Vagina (tissue), 2 donors: ENCODE data around the gene ADCY5. TPM values are rescaled to one million over a fixed set of nuclear protein-coding genes. Genes with fewer than 3 reads are reported as not detected.

Experiments
- DNase-seq, 2 donors: peaks; one replicate each; pipeline ENCODE4 v3.0.0-alpha.2; 2017; ENCODE audit errors: extremely low spot score in 2 of 2
- H3K27ac ChIP-seq: fragments of 200-600 bp; sonication (generic); one replicate; pipeline ENCODE4 v1.5.1; 2019
- H3K27me3 ChIP-seq: fragments of 200-600 bp; sonication (generic); one replicate; pipeline ENCODE4 v1.5.1; 2019
- H3K36me3 ChIP-seq, 2 donors: fragments of 200-600 bp; sonication (generic); one replicate each; pipeline ENCODE4 v1.5.1; 2017 to 2019
- H3K4me1 ChIP-seq: fragments of 200-600 bp; sonication (generic); one replicate; pipeline ENCODE4 v1.5.1; 2019
- H3K4me3 ChIP-seq, 2 donors: fragments of 200-600 bp; sonication (generic); 1 replicate in 1 of 2; 2 replicates in 1 of 2; pipeline ENCODE4 v1.5.1; 2016 to 2019
- H3K9me3 ChIP-seq: fragments of 200-600 bp; sonication (generic); one replicate; pipeline ENCODE4 v1.5.1; 2019
- CTCF ChIP-seq, 3 experiments: fragments of 450-650 bp in 2 of 3; fragments of 200-600 bp in 1 of 3; sonication (generic) in 1 of 3; IDR thresholded peaks; one replicate each; pipeline ENCODE4 v1.5.1; 2017 to 2019; ENCODE audit warnings: antibody characterized with exemption in 3 of 3, mild to moderate bottlenecking in 2 of 3, moderate library complexity in 2 of 3
- POLR2A ChIP-seq, 2 donors: fragments of 450-650 bp; IDR thresholded peaks; one replicate each; pipeline ENCODE4 v1.6.1; 2017; ENCODE audit warnings: antibody characterized with exemption in 2 of 2, mild to moderate bottlenecking in 2 of 2, moderate library complexity in 2 of 2
- POLR2AphosphoS5 ChIP-seq, 2 donors: sonication (generic); formaldehyde crosslinking; IDR thresholded peaks; one replicate each; pipeline ENCODE4 v1.9.0; 2017; ENCODE audit warnings: antibody characterized with exemption in 2 of 2, mild to moderate bottlenecking in 2 of 2, low read depth in 1 of 2; ENCODE audit not compliant: insufficient read depth in 1 of 2
- intact Hi-C: fragments of 100-400 bp; cut with DNase I; formaldehyde crosslinking; loops from one replicate; pipeline ENCODE4 v1.15.1; 2023
- total RNA-seq: library from RNA; depleted of rRNA; stranded (reverse); fragments of >200 nt; gene quantifications from one replicate; pipeline ENCODE4 v1.2.3, GENCODE V29; 2016

Gene ADCY5
- total RNA-seq, 1 donor from 2014 or later = 16.7 TPM

- H3K27me3 ChIP-seq = no peaks in the 10 kb centered on the region
- H3K4me3 ChIP-seq = no peak overlapping the region
- no peak overlapping the region for H3K27ac ChIP-seq
- H3K4me1 ChIP-seq = no peaks in the 10 kb centered on the region
- TF ChIP-seq POLR2AphosphoS5 (IDR thresholded peaks at IDR 0.05; ENCODE audit: insufficient read depth in 1 of 2, low read depth in 1 of 2) (no peak), POLR2A (IDR thresholded peaks at IDR 0.05) (no peak), CTCF (IDR thresholded peaks at IDR 0.05) (no peak)
- no peaks in the 10 kb centered on the region for H3K9me3 ChIP-seq
- intact Hi-C loops = no loop called here
- H3K36me3 ChIP-seq = no peaks in the 10 kb centered on the region
- DNase-seq = no peak
These were observed 97.4 kb downstream of the ADCY5 start for GRCh38 chr3:123351501-123351900.

- Histone ChIP-seq H3K9me3 (no peaks in the 10 kb centered on the region), H3K36me3 (no peaks in the 10 kb centered on the region), H3K4me1 (no peaks in the 10 kb centered on the region), H3K27ac (no peak overlapping the region), H3K27me3 (no peaks in the 10 kb centered on the region), H3K4me3 (no peak overlapping the region)
- TF ChIP-seq CTCF (IDR thresholded peaks at IDR 0.05) (no peak), POLR2A (IDR thresholded peaks at IDR 0.05) (no peak), POLR2AphosphoS5 (IDR thresholded peaks at IDR 0.05; ENCODE audit: insufficient read depth in 1 of 2, low read depth in 1 of 2) (no peak)
- intact Hi-C loops = no loop called here
- DNase-seq = no peak
These were observed 97.9 kb downstream of the ADCY5 start for GRCh38 chr3:123350971-123351370.

GRCh38 chr3:123349566-123350435 is 99.1 kb downstream of the ADCY5 start:
- Histone ChIP-seq H3K4me3 (no peak overlapping the region), H3K36me3 (no peaks in the 10 kb centered on the region), H3K27me3 (no peaks in the 10 kb centered on the region), H3K9me3 (no peaks in the 10 kb centered on the region), H3K4me1 (no peaks in the 10 kb centered on the region), H3K27ac (no peak overlapping the region)
- intact Hi-C loops = no loop called here
- TF ChIP-seq CTCF (IDR thresholded peaks at IDR 0.05) (no peak), POLR2A (IDR thresholded peaks at IDR 0.05) (no peak), POLR2AphosphoS5 (IDR thresholded peaks at IDR 0.05; ENCODE audit: insufficient read depth in 1 of 2, low read depth in 1 of 2) (no peak)
- DNase-seq = no peak

GRCh38 chr3:123349201-123349535 is 99.7 kb downstream of the ADCY5 start:
- H3K4me1 ChIP-seq = no peaks in the 10 kb centered on the region
- no peaks in the 10 kb centered on the region for H3K27me3 ChIP-seq
- no peak overlapping the region for H3K4me3 ChIP-seq
- no peaks in the 10 kb centered on the region for H3K9me3 ChIP-seq
- TF ChIP-seq POLR2AphosphoS5 (IDR thresholded peaks at IDR 0.05; ENCODE audit: insufficient read depth in 1 of 2, low read depth in 1 of 2) (no peak), POLR2A (IDR thresholded peaks at IDR 0.05) (no peak), CTCF (IDR thresholded peaks at IDR 0.05) (no peak)
- DNase-seq = no peak
- H3K27ac ChIP-seq = no peak overlapping the region
- intact Hi-C loops = no loop called here
- no peaks in the 10 kb centered on the region for H3K36me3 ChIP-seq

- H3K9me3 ChIP-seq = no peaks in the 10 kb centered on the region
- H3K27ac ChIP-seq = no peak overlapping the region
- H3K4me3 ChIP-seq = no peak overlapping the region
- no peak for DNase-seq
- TF ChIP-seq POLR2A (IDR thresholded peaks at IDR 0.05) (no peak), POLR2AphosphoS5 (IDR thresholded peaks at IDR 0.05; ENCODE audit: insufficient read depth in 1 of 2, low read depth in 1 of 2) (no peak), CTCF (IDR thresholded peaks at IDR 0.05) (no peak)
- H3K36me3 ChIP-seq = no peaks in the 10 kb centered on the region
- H3K27me3 ChIP-seq = no peaks in the 10 kb centered on the region
- H3K4me1 ChIP-seq = no peaks in the 10 kb centered on the region
- intact Hi-C loops = no loop called here
These were observed 100.3 kb downstream of the ADCY5 start for GRCh38 chr3:123348471-123349200.
